SJCRH30 (cell line): ENCODE measurements around the gene DSE. TPM values are rescaled to one million over a fixed set of nuclear protein-coding genes. Genes with fewer than 3 reads are reported as not detected.

ENCODE experiments used
- DNase-seq, 2 experiments: peaks; one replicate each; pipeline ENCODE4 v3.0.0-alpha.2; 2015 to 2020
- H3K27ac ChIP-seq: fragments of 250-450 bp; sonication (Bioruptor Pico); 2 replicates; pipeline ENCODE4 v1.5.1; 2020; ENCODE audit warnings: mild to moderate bottlenecking, moderate library complexity
- H3K27me3 ChIP-seq: fragments of 250-450 bp; sonication (Bioruptor Pico); 2 replicates; pipeline ENCODE4 v1.5.1; 2020; ENCODE audit warnings: mild to moderate bottlenecking, moderate library complexity
- H3K36me3 ChIP-seq: fragments of 250-450 bp; sonication (Bioruptor Pico); 2 replicates; pipeline ENCODE4 v1.5.1; 2020; ENCODE audit warnings: mild to moderate bottlenecking, moderate library complexity
- H3K4me1 ChIP-seq: fragments of 250-450 bp; sonication (Bioruptor Pico); 2 replicates; pipeline ENCODE4 v1.5.1; 2020; ENCODE audit warnings: mild to moderate bottlenecking, moderate library complexity
- H3K4me3 ChIP-seq: fragments of 250-450 bp; sonication (Bioruptor Pico); 2 replicates; pipeline ENCODE4 v1.5.1; 2020; ENCODE audit warnings: mild to moderate bottlenecking, moderate library complexity
- H3K9me3 ChIP-seq: fragments of 250-450 bp; sonication (Bioruptor Pico); replicated peaks from 2 replicates; pipeline ENCODE4 v1.5.1; 2020; ENCODE audit warnings: mild to moderate bottlenecking, moderate library complexity
- total RNA-seq: library from RNA; depleted of rRNA; stranded (reverse); fragments of >200 nt; shearing (Covaris generic); gene quantifications from 2 replicates; pipeline ENCODE4 v1.2.3, GENCODE V29; 2014

Gene DSE
- total RNA-seq, 1 experiment from 2014 or later: 51.0 TPM

GRCh38 chr6:116349216-116349615 is 21.5 kb upstream of the DSE start:
- Histone ChIP-seq H3K9me3 (no peaks in the 10 kb centered on the region), H3K36me3 (no peaks in the 10 kb centered on the region), H3K27me3 (no peaks in the 10 kb centered on the region), H3K4me1 (no peaks in the 10 kb centered on the region), H3K4me3 (no peak overlapping the region), H3K27ac (no peak overlapping the region)
- DNase-seq: no peak

- no peaks in the 10 kb centered on the region for H3K27me3 ChIP-seq
- no peak overlapping the region for H3K27ac ChIP-seq
- H3K4me1 ChIP-seq: no peaks in the 10 kb centered on the region
- H3K36me3 ChIP-seq: no peaks in the 10 kb centered on the region
- H3K4me3 ChIP-seq: no peak overlapping the region
- no peaks in the 10 kb centered on the region for H3K9me3 ChIP-seq
- no peak for DNase-seq
Observed at GRCh38 chr6:116351101-116351500, 19.6 kb upstream of the DSE start.

GRCh38 chr6:116352515-116353471 is 18.0 kb upstream of the DSE start:
- no peaks in the 10 kb centered on the region for H3K9me3 ChIP-seq
- H3K27me3 ChIP-seq: no peaks in the 10 kb centered on the region
- H3K4me1 ChIP-seq: no peaks in the 10 kb centered on the region
- H3K36me3 ChIP-seq: no peaks in the 10 kb centered on the region
- no peak overlapping the region for H3K27ac ChIP-seq
- H3K4me3 ChIP-seq: no peak overlapping the region
- DNase-seq: no peak

GRCh38 chr6:116354236-116354635 is 16.5 kb upstream of the DSE start:
- Histone ChIP-seq H3K27me3 (no peaks in the 10 kb centered on the region), H3K27ac (no peak overlapping the region)
- no peak for DNase-seq

GRCh38 chr6:116355796-116356195 is 15.0 kb upstream of the DSE start:
- no peaks in the 10 kb centered on the region for H3K9me3 ChIP-seq
- no peaks in the 10 kb centered on the region for H3K27me3 ChIP-seq
- no peaks in the 10 kb centered on the region for H3K4me1 ChIP-seq
- no peak for DNase-seq
- H3K4me3 ChIP-seq: no peak overlapping the region
- no peak overlapping the region for H3K27ac ChIP-seq
- no peaks in the 10 kb centered on the region for H3K36me3 ChIP-seq

More at GRCh38 chr6:116354236-116354635, 16.5 kb upstream of the DSE start:
- Histone ChIP-seq H3K9me3 (no peaks in the 10 kb centered on the region), H3K4me3 (no peak overlapping the region), H3K36me3 (no peaks in the 10 kb centered on the region), H3K4me1 (no peaks in the 10 kb centered on the region)

GRCh38 chr6:116359131-116359530 is 11.6 kb upstream of the DSE start:
- no peak for DNase-seq
- Histone ChIP-seq H3K4me1 (no peaks in the 10 kb centered on the region), H3K9me3 (no peaks in the 10 kb centered on the region), H3K27me3 (no peaks in the 10 kb centered on the region), H3K36me3 (no peaks in the 10 kb centered on the region), H3K27ac (no peak overlapping the region), H3K4me3 (no peak overlapping the region)

GRCh38 chr6:116359835-116360234 is 10.9 kb upstream of the DSE start:
- Histone ChIP-seq H3K27me3 (no peaks in the 10 kb centered on the region), H3K36me3 (no peaks in the 10 kb centered on the region), H3K27ac (no peak overlapping the region), H3K9me3 (no peaks in the 10 kb centered on the region), H3K4me1 (no peaks in the 10 kb centered on the region), H3K4me3 (no peak overlapping the region)
- DNase-seq: no peak

GRCh38 chr6:116362276-116362675 is 8.5 kb upstream of the DSE start:
- H3K4me1 ChIP-seq: no peaks in the 10 kb centered on the region

GRCh38 chr6:116363759-116364158 is 7.0 kb upstream of the DSE start:
- Histone ChIP-seq H3K27ac (no peak overlapping the region), H3K9me3 (no peaks in the 10 kb centered on the region), H3K27me3 (no peaks in the 10 kb centered on the region), H3K4me1 (no peaks in the 10 kb centered on the region), H3K4me3 (no peak overlapping the region), H3K36me3 (no peaks in the 10 kb centered on the region)
- DNase-seq: no peak

More at GRCh38 chr6:116362276-116362675, 8.5 kb upstream of the DSE start:
- Histone ChIP-seq H3K27me3 (no peaks in the 10 kb centered on the region), H3K4me3 (no peak overlapping the region), H3K27ac (no peak overlapping the region), H3K36me3 (no peaks in the 10 kb centered on the region), H3K9me3 (no peaks in the 10 kb centered on the region)
- no peak for DNase-seq

GRCh38 chr6:116364321-116364720 is 6.4 kb upstream of the DSE start:
- H3K4me3 ChIP-seq: no peak overlapping the region
- no peaks in the 10 kb centered on the region for H3K27me3 ChIP-seq
- no peaks in the 10 kb centered on the region; the same call in 1 of the 2 replicates for H3K4me1 ChIP-seq
- H3K36me3 ChIP-seq: no peaks in the 10 kb centered on the region
- no peak for DNase-seq
- no peak overlapping the region for H3K27ac ChIP-seq
- no peaks in the 10 kb centered on the region for H3K9me3 ChIP-seq

GRCh38 chr6:116365743-116366142 is 5.0 kb upstream of the DSE start:
- H3K36me3 ChIP-seq: no peaks in the 10 kb centered on the region
- no peak for DNase-seq
- no peak overlapping the region for H3K27ac ChIP-seq
- no peaks in the 10 kb centered on the region for H3K27me3 ChIP-seq
- H3K4me1 ChIP-seq: no peaks in the 10 kb centered on the region; the same call in 1 of the 2 replicates
- H3K9me3 ChIP-seq: no peaks in the 10 kb centered on the region
- H3K4me3 ChIP-seq: no peak overlapping the region

- Histone ChIP-seq H3K27me3 (no peaks in the 10 kb centered on the region), H3K27ac (no peak overlapping the region), H3K36me3 (no peaks in the 10 kb centered on the region), H3K9me3 (no peaks in the 10 kb centered on the region), H3K4me1 (no peaks in the 10 kb centered on the region; the same call in 1 of the 2 replicates), H3K4me3 (no peak overlapping the region)
- DNase-seq: no peak
Observed at GRCh38 chr6:116366740-116367275, 3.9 kb upstream of the DSE start.

- Histone ChIP-seq H3K4me3 (peak overlapping the region; percentile 93; the same call in 1 of the 2 replicates), H3K27ac (no peak overlapping the region)
Observed at GRCh38 chr6:116369540-116369939, 1.2 kb upstream of the DSE start.

GRCh38 chr6:116369964-116370759 is 585 bp upstream of the DSE start:
- DNase-seq: peak in 1 of 2 experiments; percentile 6
- peak overlapping the region; percentile 93 for H3K4me3 ChIP-seq
- no peaks in the 10 kb centered on the region; the same call in 1 of the 2 replicates for H3K4me1 ChIP-seq
- H3K27me3 ChIP-seq: no peaks in the 10 kb centered on the region
- H3K27ac ChIP-seq: peak overlapping the region; percentile 83
- no peaks in the 10 kb centered on the region for H3K36me3 ChIP-seq
- H3K9me3 ChIP-seq: no peaks in the 10 kb centered on the region

More at GRCh38 chr6:116369540-116369939, 1.2 kb upstream of the DSE start:
- Histone ChIP-seq H3K36me3 (no peaks in the 10 kb centered on the region), H3K27me3 (no peaks in the 10 kb centered on the region), H3K9me3 (no peaks in the 10 kb centered on the region), H3K4me1 (no peaks in the 10 kb centered on the region; the same call in 1 of the 2 replicates)
- DNase-seq: no peak
